GM21529 (cell line): ENCODE results near the gene ACBD6.

Experiments used
- ATAC-seq: cut with Tn5 transposase; IDR thresholded peaks from one replicate; pipeline ENCODE4 v1.9.1; 2021; ENCODE audit not compliant: unreplicated experiment

Gene ACBD6

DNA sequence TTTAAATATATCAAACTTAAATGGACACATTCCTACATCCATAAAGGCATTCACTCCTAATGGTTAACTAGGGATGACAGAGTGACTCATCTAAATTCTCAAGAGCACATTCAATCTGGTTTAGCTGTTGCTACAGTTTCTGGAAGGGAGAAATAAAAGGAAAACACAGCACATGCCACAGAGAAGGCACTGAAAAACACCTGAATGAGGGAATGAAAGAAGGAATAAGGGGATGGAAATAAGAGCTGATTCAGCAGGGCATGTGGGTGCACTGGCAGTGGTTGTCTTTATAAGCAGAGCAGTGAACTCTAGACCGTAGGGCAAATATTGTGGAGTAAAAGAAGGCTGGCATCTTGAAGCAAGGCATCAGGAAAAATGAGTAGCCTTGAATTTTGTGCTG, 193.0 kb downstream of the ACBD6 start:
- ATAC-seq, result no peak

DNA sequence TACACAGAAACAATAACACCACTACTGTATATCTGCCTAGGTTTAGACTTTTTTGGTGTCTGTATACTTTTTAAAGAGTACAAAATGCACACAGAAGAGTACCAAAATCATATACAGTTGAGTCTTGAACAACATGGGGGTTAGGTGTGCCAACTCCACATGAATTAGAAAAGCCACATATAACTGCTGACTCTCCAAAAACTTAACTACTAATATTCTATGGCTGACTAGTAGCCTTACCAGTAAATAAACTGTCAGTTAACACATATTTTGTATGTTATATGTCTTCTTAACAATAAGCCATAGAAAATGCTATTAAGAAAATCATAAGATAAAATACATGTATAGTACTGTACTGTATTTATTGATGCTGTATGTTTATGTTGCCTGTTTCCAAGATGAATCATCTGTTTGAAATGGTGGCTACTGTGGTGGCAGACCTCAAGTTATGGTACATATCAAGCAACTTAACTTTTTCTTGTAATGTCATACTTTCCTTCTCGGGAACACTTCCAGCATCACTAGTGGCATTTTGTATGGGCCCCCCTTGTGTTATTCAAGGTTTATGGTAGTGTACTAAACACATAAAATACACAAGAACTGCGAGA, 201.1 kb downstream of the ACBD6 start:
- no peak for ATAC-seq

DNA sequence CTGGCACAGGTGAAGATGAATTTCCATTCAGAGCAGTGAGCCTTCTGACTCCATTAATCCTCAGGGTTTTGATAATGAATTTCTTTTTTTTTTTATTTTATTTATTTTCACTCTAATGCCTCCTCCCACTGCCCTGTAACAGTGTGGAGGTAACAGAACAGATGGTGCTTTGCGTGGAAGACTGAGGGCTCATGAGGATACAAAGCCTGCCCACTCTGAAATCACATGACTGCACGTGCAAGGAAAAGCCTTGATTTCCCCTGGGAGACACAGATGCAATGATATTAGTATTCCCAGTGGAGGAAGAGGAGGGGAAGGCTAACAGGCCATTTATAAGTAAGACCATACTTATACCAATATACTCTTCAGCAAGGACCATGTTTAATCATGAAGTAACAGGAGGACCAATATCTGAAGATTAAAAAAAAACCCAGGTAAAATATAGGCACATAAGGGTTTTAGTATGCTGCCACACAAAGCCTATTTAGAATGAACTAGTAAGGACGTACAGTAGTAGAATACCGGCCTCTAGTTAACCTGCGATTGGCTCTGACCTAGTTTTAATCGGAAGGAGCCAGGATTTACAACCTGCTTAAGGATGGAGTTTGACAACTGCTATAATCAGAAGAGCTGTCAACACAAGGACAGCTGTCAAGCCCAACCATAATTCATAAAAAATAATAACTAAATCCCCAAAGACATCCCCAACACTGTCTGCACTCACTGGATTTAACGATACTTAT, 202.7 kb downstream of the ACBD6 start:
- no peak for ATAC-seq

DNA sequence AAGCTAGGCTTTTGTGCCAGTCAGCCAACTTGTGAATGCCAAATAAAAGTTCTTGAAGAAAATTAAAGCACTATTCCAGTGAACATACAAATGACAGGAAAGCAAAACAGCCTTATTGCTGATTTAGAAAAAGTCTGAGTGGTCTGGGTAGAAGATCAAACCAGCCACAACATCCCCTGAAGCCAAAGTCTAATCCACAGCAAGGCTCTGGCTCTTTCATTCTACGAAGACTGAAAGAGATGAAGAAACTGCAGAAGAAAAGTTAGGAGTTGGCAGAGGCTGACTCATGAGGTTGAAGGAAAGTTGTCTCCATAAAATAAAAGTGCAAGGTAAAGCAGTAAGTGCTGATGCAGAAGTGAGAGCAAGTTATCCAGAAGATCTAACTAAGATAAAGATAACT, 206.4 kb downstream of the ACBD6 start:
- ATAC-seq, result no peak

- ATAC-seq, result no peak
These were observed 207.7 kb downstream of the ACBD6 start for GRCh38 chr1:180294711-180295110.

DNA sequence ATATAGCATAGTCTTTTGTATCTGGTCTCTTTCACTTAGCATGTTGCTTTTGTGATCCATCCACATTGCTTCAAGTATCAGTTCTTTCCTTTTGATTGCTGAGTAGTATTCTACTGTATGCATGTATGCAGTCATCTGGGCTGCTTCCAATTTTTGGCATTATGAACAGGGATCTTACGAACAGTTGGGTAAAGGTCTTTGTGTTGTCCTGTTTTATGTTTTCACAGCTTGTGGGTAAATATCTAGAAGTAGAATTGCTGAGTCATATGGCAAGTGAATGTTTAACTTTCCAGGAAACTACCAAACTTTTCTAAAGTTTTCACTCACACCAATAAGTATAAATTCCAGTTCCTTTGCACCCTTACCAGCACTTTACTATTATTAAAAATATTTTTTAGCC, 211.4 kb downstream of the ACBD6 start:
- no peak for ATAC-seq

DNA sequence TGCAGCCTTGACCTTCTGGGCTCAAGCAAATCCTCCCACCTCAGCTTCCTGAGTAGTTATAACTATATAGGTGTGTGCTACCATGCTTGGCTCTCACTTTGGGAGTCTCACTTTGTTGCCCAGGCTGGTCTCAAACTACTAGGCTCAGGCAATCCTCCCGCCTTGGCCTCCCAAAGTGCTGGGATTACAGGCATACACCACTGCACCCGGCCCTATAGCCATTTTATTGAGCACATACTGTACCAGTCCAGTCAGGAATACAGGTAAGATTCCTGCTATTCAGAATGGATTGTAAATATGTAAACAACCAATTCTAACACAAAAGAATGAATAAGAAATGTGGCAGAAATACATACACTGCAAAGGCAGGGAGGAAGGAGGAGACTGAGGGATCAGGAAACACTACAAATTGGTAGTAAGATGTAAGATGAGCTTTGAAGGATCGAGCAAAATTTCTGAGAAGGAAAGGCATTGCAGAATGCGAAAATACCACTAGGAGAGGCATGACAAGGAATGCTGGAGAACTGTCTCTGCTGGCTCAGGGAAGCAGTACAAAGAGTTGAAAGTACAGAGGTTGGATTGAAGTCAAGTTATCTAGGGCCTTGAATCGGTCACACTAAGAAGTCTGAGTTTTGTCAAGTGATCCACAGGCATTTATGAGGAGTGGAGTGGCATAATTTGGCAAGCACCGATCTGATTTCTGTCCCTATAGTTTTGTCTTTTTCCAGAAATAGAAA, 211.9 kb downstream of the ACBD6 start:
- ATAC-seq, result no peak

DNA sequence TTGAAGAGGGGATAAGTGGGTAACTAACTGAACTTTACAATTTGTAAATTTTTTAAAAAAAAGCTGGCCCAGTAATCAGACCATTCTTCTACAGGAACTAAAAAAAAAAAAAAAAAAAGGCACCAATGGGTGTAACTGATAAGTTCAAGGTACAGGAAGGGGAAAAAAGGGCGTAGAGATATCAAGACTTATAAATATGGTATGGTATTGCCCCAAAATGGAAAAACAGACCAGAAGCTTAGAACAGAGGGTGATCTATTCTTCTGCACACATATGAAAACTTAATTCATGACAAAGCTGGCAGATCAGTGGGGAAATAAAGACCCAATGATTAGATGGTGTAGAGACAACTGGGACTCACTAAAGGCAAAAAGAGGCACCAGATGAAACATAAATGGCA, 213.4 kb downstream of the ACBD6 start:
- ATAC-seq, result no peak

- no peak for ATAC-seq
These were observed 214.2 kb downstream of the ACBD6 start for GRCh38 chr1:180287988-180288705.

GRCh38 chr1:180286417-180286816, 216.0 kb downstream of the ACBD6 start:
- no peak for ATAC-seq

- no peak for ATAC-seq
These were observed 219.3 kb downstream of the ACBD6 start for GRCh38 chr1:180283098-180283497.

DNA sequence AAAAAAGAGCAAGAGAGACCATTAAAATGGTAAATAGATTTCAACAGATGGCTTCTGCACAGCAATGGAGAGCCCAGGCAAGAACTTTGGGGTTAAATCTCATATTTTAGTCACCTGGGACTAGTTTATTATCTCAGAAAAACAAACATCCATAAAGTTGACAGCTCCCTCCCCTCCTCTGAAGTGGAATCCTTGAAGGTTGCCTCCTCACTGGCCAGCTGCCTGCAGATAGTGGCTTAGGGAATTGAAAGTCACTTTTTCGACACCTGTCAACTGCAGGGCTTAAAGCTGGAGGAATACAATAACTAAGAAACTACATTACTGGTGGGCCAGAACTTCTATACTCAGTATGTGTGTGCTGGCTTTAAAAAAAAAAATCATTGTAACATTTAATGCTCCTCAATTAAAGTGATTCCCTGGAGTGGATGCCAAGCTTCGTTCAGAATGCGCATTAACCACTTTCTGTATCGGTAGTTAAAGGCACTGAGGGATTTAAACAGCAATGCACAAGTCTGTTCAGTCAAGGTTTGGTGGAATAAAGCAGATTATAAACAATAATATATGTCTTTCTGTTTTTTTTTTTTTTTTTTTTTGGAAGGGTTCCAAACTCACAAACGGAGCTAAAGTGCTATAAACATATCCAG, 219.9 kb downstream of the ACBD6 start:
- no peak for ATAC-seq

GRCh38 chr1:180281490-180281889, 220.9 kb downstream of the ACBD6 start:
- no peak for ATAC-seq

DNA sequence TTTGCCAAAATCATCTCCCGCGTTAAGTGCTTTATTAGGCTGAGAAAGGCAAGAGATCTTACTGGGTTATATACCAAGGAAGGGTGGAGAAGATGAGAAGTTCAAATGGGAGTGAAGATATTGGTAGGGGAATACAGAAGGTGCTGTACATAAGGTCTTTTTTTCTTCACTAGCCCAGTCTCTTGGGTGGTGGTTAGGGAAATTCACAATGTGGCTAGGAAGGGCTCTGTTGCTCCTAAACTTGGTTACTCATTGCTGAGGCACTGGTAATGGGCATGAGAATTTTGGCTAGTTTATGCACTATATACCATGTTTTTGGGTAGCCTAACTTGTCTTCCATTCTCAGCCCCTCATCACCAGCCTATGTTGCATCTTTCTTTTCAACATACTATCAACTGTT, 221.8 kb downstream of the ACBD6 start:
- ATAC-seq, result no peak

- ATAC-seq, result no peak
These were observed 222.7 kb downstream of the ACBD6 start for GRCh38 chr1:180279651-180280050.

DNA sequence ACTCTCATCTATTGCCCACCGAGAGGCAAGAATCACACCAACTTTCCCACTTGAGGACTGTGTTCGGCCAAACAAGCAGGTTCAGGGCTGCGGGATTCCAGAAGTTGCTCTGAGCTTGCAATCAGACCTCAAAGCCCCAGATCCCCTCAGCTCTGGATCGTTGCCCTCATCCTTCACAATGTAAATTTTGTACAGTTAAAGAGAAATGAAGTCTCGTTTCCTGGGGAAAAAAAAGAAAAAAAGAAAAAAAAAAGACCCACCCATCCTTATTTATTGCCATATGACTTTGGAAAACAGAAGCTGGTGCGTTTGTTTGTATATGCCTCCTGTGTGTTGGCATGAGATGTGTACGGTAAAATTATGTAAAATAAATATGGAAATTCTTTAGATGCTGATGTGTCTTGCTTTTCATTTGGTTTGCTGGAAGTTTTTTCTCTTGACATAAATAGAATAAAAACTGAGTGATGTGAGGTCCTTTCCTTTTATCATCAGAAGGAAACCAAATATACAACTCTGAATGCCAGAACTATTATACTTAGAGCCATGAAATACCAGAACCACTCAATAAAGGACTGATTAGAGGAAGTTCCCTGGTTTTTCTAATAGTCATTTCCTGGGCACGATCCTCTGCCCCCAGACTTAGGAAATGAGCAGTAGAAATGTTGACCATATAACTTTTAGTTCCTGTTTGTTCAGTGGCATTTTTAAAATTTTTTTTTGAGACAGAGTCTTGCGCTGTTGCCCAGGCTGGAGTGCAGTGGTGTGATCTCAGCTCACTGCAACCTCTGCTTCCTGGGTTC, 223.6 kb downstream of the ACBD6 start:
- ATAC-seq, result no peak

GRCh38 chr1:180278194-180278515, 224.2 kb downstream of the ACBD6 start:
- no peak for ATAC-seq

- ATAC-seq, result no peak
These were observed 224.7 kb downstream of the ACBD6 start for GRCh38 chr1:180277476-180278193.

- ATAC-seq, result no peak
These were observed 226.7 kb downstream of the ACBD6 start for GRCh38 chr1:180275726-180276125.

- no peak for ATAC-seq
These were observed 228.2 kb downstream of the ACBD6 start for GRCh38 chr1:180274221-180274620.
